Measurements from ENCODE around the gene MACO1.

Gene MACO1

DNA sequence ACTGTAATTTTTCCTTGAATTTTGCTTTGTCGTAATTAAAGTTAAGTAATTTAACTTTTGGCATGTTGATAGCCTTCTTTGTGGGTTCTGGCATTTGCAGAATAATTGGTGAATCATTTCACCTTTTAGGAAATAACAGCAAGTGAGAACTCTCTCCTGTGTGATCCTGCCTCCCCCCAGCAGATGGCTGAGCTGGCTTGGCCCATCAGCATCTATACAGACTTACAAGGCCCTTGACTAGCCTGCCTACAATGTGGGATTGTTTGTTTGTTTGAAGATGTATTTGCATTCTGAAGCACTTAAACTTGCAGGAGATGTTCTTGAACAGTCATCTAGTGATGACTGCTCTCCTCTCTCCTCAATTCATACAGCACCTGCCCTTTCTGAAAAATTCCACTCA lies 55.9 kb downstream of the MACO1 start:
- DNase-seq (ENCODE audit: low spot score), result no peak

DNA sequence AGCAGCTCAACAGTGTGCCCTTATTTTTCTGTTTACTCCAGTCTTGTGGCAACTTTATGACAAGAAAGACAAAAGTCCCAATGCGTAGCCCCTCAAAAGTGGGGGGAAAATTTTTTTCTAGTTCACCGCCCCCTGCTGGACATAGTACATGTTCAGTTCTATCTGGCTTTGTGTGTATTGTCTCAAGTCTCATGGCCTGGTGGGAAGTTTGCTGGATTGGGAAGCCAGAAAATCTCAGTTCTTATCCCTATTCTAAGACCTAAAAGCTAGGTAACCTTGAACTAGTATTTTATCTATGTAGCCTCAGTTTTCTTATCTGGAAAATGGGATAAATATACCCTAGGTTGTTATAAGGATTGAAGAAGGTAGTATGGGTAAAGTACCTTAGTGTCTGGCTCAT lies 56.9 kb downstream of the MACO1 start:
- peak; percentile 37 for DNase-seq (ENCODE audit: low spot score)

DNA sequence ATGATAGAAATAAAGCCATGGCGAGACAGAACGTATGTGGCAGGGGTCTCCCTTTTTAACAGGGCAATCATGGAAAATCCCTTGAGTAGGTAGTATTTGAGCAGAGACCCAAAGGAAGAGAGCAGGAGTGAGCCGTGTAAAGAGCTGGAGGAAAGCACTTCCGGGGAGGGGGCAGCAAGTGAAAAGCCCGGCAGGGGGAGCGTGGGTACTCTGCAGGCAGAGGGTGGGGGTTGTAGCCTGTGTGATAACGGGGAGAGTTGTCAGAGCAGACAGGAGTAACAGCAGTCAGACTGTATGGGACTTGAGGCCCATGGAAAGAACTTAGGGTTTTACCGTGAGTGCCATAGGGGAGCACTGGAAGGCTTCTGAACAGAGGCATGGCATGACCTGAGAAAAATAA lies 61.6 kb downstream of the MACO1 start:
- no peak for DNase-seq (ENCODE audit: low spot score)

DNA sequence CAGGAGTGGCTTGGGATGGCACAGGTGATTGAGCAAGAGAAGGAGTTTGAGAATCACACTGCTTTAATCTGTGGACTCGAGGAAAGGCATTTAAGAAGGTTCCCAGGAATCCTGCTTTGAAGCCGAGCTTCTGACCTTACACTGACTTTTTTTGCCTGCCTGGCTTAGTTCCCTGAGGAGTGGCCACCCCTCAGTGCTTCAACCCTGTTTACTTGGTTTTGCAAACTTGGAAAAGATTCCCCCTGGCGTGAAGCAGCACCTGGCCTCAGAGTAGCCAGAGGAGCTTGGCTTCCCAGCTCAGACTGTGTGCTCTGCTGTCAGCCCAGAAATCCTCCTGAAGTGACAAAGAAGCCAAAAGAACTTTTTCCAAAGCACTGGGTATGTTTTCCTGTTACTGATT lies 64.3 kb downstream of the MACO1 start:
- DNase-seq (ENCODE audit: low spot score), result no peak

DNA sequence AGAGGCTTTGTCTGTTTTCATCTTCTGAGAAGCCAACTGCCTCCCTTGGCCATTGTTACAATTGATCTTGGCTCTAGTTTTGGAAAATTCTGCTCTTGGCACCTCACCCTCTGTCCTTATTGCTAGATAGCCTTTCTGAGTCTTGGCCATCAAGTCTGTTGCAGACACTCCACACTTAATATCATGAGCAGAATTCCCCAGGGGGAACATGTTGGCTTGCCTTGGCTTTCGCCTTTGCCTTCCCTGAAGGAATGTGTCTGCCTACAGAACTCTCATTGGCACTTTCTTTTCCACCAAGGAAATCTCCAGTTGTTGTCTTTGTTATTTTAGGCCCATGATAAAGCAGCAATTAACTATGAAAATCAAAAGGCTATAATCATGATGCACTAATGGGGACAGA lies 70.0 kb downstream of the MACO1 start:
- DNase-seq (ENCODE audit: low spot score), result no peak

DNA sequence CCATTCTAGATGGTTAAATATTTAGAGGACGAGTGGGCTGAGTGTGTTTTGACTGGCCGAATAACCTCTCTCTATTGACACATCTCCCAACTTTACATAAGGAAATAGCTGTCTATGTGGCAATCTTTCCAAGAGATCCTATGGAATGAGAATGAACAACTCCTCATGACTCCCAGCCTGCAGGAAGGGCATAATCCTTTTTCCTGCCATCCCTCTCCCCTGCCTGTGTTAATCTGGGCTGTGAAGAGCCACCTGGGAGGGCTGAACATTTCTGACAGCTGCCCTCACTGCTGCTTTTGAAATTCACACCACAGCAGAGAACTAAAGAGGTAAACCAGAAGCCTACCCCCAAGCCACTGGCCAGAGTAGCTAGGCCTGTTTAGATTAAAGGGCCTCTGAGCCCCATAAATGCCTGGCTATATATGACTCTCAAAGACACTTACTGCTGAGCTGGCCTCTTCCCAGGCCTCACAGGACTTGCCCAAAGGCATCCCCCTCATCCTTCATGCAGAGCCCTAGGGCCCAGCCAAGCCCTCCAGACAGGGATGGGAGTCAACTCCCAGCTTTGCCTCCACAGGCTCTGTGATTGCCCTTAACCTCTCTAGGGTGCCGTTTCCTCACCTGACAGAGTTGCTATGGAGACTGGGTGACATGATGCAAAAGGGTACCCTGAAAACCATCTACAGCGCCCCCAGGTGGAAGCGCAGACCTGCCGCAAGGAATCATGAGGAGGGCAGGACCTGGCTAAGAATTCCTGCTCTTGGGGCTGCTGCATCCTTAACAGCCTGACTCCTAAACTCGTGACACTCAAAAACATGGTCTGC lies 70.8 kb downstream of the MACO1 start:
- DNase-seq (ENCODE audit: low spot score), result no peak

DNA sequence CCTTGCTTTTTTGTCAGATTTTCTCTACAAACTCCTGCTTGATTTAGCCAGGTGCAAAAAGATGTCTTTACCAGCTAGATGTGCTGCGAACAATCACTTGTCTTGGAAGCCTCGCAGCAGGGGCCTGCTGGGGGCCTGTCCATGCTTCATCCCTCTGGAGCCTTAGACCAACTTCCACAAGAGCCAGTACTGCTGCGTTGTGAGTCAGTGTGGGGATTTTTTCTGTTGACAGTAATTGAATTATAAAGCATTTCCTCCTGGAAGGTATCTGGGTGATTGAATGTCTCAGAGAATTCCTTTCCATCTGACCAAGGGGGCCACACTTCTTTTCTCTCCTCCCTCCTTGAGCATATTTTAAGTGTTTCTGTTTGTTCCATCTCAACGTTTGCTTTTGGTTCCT lies 72.3 kb downstream of the MACO1 start:
- DNase-seq (ENCODE audit: low spot score), result no peak

DNA sequence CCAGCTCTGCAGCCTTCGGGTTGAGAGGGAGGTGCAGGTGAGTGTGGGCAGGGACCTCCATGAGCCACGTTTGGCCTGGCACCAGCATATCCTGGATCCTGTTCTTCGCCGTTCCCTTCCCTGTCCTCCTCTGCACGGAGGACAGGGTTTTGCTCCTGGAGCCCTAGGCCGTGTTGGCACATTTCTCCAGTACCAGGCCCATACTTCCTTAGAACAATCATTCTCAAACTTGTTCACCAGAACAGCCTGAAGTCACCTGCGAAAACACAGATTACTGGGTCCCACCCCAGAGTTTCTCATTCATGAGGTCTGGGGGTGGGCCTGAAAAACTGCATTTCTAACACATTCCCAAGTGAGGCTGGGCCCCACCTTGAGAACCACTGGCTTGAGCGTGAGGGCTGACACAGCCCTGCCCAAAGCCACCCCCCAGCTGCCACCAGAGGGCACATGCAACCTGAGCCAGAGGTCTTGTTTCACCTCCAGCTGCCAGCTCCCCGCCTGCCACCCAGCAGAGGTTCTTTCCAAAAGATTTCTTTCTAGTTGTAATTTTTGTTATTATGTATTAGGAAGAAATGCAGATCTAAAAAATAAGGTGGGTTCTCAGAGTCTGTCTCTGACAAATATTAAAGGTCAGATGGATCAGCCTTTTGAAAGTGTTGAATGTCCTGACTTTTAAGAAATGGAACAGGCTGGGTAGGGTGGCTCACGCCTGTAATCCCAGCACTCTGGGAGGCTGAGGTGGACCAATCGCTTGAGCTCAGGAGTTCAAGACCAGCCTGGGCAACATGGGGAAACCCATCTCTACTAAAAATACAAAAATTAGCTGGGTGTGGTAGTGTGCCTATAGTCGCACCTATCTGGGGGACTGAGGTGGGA lies 73.1 kb downstream of the MACO1 start:
- peak; percentile 59 for DNase-seq (ENCODE audit: low spot score)

DNA sequence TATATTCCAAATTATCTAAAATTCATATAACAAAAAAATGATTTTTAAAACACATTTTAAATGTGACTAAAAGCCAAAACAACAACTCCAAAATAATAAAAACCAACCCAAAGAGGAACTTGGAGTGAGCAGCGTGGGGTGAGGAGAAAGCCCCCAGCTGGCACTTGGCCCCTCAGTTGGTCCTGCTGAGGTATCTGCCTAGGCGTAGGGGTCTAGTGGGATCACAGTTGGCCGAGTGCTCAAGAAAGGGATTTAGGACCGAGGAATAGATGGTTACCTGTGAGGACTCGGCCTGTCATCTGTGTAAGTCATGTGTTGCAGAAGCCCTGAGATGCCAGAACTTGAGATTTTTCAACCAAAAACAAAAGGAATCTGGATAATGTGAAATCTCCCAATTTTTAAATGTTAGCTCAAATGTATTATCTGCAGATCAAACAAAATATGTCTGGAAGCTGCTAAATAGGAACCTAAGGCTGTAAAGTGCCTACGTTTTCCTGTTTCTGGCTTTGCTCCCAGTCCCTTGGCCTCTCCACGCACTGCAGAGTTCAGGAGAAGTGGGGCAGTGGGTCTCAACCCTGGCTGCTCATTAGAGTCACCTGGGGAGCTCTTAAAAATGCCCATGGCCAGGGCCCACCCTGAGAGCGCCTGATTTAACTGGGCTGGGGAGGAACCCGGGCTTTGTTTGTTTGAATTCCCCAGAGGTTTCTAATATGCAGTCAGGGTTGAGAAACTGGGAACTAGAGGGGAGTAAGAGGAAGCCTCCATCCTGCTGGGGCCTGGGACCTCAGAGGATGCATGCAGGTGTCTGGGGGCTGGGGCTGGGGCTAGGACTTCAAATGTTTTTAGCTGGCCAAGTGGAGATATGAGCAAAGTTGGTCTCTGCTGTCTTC lies 74.3 kb downstream of the MACO1 start:
- DNase-seq (ENCODE audit: low spot score), result no peak

DNA sequence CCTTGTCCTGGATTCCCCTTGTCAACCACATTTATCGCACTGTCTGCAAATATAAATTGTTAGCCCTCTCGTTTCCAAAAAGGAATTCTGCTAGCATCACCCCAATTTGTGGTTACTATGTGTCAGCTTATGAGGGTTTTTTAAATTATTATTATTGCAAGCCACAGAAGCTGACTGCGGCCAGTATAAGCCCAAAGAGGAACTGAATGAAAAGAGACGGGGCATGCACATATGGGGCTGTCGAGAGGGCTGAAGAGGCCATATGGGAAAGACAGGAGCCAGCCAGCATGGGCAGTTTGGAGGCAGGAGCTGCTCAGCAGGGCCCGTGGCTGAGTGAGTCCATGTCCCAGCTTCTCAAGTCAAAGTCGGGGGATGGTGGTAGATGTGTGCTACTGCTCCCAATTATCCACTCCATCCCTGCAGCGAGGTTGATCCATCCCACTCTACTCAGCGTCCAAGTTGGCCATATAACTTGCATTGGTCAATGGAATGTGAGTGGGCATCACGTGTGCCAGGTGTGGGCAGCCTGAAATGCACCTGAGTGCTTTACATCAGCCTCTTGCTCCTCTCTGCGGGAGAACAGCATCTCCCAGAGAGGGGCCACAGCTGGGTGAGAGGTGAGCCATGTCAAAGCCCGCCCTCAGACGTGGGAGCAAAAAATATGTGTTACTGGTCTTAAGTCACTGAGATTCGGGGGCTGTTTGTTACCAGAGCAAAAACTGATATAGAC lies 75.1 kb downstream of the MACO1 start:
- DNase-seq (ENCODE audit: low spot score), result no peak

DNA sequence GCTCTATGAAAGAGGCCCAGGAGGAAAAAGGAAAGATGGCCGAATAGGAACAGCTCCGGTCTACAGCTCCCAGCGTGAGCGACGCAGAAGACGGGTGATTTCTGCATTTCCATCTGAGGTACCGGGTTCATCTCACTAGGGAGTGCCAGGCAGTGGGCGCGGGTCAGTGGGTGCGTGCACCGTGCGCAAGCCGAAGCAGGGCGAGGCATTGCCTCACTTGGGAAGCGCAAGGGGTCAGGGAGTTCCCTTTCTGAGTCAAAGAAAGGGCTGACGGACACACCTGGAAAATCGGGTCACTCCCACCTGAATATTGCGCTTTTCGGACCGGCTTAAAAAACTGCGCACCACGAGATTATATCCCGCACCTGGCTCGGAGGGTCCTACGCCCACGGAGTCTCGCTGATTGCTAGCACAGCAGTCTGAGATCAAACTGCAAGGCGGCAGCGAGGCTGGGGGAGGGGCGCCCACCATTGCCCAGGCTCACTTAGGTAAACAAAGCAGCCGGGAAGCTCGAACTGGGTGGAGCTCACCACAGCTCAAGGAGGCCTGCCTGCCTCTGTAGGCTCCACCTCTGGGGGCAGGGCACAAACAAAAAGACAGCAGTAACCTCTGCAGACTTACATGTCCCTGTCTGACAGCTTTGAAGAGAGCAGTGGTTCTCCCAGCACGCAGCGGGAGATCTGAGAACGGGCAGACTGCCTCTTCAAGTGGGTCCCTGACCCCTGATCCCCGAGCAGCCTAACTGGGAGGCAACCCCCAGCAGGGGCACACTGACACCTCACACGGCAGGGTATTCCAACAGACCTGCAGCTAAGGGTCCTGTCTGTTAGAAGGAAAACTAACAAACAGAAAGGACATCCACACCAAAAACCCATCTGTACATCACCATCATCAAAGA lies 76.1 kb downstream of the MACO1 start:
- DNase-seq (ENCODE audit: low spot score), result peak; percentile 25

DNA sequence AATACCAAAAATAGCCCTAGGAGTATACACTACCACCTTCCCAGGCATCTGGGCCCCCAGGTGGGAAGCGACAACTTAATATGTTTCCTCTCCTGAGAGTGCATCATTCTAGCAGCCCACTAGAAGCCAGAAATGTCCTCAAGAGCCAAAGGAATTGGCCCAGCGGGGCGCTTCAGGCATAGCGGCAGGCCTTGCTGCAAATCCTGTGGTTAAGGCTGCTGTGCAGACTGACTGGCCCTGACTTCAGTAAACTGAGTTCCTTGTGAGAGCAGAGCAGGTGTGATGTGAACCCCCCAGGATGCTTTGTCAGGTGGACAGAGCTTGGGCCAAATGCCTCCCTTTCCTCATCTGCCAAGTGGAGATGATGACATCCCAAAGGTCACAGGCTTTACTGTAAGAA lies 83.0 kb downstream of the MACO1 start:
- no peak for DNase-seq (ENCODE audit: low spot score)

DNA sequence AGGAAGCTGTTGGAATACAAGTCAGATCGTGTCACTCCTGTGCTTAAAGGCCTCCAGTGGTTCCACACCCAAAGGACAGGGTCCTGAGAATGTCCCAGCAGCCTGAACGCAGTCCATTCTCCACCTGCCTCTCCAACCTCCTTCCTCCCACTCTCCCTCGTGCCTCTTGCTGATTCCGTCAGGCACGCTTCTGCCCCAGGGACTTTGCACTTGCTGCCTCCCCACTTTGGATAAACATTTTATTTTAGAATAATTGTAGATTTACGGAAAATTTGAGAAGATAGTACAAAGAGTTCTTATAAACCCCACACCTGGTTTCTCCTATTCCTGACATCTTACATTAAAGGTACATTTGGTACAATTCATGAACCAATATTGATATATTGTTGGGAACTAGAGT lies 84.3 kb downstream of the MACO1 start:
- no peak for DNase-seq (ENCODE audit: low spot score)

DNA sequence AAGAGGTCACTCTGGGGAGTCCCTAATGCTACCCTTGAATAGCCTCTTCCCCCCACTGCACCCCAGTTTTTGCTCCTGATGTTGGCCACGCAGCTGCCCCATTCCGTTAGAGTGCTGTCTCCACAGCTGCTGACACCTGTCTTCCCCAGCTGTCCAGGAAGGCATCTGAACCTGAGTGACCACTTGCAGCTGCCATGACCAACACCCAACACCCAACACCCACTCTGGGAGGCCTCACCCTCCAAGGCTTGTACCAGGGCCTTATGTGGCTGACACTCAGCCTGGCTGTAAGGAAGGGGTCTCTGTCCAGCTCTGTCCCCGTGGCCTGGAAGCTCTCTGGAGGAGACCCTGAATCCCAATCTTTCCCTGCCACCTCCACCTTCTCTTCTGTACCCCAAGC lies 86.0 kb downstream of the MACO1 start:
- no peak for DNase-seq (ENCODE audit: low spot score)

DNA sequence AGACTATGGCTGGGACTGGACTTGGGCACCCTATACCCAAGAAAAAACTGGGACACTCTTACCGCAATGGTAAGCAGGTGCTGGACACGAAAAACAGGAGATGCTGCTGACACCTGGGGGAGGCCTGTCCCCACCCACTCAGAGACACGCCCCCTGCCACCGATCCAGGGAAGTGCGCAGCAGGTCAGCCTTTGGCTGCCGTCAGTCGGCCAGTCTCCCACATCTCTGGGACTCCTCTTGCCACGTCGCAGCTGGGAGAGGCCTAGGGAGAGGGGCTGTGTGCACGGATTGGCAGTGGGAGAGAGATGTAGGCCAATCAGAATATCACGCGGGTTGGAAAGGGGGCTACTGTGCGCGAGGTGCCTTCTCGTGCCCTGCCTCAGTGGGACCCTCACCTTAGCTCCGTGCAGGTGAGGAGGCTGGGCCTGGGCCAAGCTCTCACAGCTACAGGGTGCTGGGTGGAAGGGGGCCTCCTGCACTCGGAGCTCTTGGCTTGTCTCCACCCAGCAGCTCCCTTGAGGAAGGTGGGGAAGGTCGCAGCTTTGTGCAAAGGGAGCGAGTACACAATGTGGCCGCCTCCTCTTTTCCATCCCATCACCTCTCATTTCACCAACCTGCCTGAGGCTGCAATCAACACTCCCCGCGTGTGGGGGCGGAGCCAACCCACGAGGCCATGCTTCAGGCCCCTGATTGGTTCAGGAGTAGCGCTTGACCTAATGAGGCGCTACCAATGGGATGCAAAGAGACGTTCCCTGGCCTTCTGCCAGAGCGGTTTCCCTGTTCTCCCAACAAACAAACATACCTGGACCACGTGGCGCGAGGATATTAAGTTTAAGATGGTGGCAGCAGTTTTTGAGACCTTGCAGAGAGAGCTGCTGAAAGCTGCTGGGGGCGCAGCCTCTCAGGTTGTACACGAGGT lies 87.0 kb downstream of the MACO1 start:
- DNase-seq (ENCODE audit: low spot score), result no peak

DNA sequence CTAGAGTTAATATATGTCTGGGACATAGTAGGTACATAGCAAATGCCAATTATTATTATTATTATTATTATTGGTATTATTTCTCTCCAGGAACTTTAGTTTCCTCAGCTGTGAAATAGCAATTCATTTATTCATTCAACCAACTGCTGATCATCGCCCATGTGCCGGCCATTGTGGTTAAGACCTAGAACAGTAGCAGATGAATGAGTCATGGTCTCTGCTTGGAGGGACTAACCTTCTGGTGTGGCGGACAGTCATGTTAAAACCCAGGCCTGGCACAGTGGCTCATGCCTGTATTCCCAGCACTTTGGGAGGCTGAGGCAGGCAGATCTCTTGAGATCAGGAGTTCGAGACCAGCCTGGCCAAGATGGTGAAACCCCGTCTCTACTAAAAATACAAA lies 88.9 kb downstream of the MACO1 start:
- DNase-seq (ENCODE audit: low spot score), result no peak

DNA sequence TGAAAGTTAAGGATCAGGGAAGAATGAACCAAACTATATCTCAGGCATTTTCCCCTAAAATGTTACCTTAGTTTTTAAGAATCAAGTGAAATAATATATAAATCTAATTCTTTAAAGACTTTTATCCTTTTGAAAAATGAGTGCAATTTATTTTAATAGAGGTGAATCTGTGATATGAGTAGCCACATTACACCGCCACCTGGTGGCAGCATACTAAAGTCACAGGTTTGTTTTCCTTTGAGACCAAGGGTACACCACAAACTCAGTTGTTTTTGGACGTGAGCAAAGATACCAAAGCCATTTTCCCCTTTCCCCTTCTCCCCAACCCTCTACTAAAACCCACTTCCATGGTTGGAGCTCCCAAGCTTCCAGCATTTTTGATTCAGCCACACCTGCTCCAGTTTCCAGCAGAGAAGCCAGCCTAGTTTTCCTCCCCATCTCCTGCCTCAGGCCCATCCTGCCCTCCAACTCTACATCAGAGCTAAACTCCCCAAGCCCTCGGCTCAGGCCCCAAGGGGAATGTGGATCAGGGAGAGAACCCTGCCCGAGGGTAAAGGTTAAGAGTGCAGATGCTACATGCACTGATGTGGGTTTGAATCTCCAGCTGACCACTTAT lies 89.9 kb downstream of the MACO1 start:
- DNase-seq (ENCODE audit: low spot score), result peak; percentile 72

DNA sequence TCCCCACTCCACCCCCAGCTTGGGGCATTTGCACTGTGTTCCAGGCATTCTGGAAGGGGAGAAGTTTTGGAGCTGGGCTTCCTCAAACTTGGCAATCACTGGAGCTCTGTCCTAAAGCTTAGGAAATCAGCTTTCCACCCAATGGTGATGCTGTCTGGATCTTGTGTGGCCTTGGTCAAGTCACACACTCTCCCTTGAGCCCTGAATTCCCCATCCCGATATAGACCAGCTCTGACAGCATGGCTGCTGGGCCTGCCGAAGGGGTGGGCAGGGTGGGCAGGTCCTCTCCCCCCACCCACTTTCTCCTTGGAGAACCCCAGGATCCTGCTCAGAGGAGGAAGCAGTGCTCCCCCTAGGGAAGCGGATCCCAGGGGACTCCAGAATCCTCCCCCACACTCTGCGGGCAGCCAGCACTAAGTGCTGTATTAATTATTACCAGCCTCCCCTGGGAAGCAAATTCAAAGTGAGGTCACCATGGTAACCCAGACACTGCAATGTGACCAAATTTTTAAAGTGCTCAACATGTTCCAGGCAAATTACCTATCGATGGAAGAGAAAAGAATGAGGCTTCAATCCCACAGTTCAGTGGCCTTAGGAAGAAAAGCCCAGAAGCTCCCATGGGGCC lies 91.4 kb downstream of the MACO1 start:
- no peak for DNase-seq (ENCODE audit: low spot score)

DNA sequence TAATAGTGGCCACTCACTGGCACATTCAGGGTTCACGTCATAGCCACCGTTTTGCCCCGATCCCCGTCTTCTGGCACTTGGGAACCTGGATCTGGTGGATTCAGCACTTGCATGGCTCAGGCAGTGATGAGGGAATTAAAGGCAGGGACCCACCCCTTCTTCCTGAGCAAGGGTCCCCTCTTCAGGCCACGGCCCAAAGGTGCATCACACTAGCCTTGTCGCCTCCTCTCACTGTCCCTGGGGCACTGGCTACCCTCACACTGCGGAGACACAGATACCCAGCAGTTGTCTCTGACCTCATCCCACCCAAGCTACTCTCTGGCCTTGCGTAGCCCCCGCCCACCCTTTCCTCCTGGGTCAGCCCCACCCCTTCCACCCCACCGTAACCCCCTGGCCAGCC lies 92.8 kb downstream of the MACO1 start:
- DNase-seq (ENCODE audit: low spot score), result no peak
